BLaER1 treated with 17β-estradiol and CSF1 and Interleukin-3, amounts not matched to agents 10 nM and 100 nM (cell line): ENCODE results near the gene LYAR.

Source experiments
- H3K27ac ChIP-seq, 11 experiments: shearing (Covaris generic); formaldehyde crosslinking; 2 replicates each; pipeline ENCODE4 v1.8.1; 2022
- H3K27me3 ChIP-seq, 11 experiments: shearing (Covaris generic); formaldehyde crosslinking; 2 replicates each; pipeline ENCODE4 v1.8.1; 2022
- H3K36me3 ChIP-seq, 11 experiments: shearing (Covaris generic); formaldehyde crosslinking; 2 replicates each; pipeline ENCODE4 v1.8.1; 2022
- H3K4me1 ChIP-seq, 10 experiments: shearing (Covaris generic); formaldehyde crosslinking; 2 replicates each; pipeline ENCODE4 v1.8.1; 2022
- H3K4me2 ChIP-seq, 11 experiments: shearing (Covaris generic); formaldehyde crosslinking; 2 replicates each; pipeline ENCODE4 v1.8.1; 2022
- H3K4me3 ChIP-seq, 10 experiments: shearing (Covaris generic); formaldehyde crosslinking; 2 replicates each; pipeline ENCODE4 v1.8.1; 2022
- H3K9ac ChIP-seq, 11 experiments: shearing (Covaris generic); formaldehyde crosslinking; 2 replicates each; pipeline ENCODE4 v1.8.1; 2022
- H3K9me3 ChIP-seq, 11 experiments: shearing (Covaris generic); formaldehyde crosslinking; replicated peaks in 1 of 11; 2 replicates each; pipeline ENCODE4 v1.8.1; 2022
- H4K20me1 ChIP-seq, 11 experiments: shearing (Covaris generic); formaldehyde crosslinking; 2 replicates each; pipeline ENCODE4 v1.8.1; 2022
- Cebpa-rat ChIP-seq, 11 experiments: shearing (Covaris generic); IDR thresholded peaks; 2 replicates each; pipeline ENCODE4 v1.8.1; 2022

Gene LYAR

DNA sequence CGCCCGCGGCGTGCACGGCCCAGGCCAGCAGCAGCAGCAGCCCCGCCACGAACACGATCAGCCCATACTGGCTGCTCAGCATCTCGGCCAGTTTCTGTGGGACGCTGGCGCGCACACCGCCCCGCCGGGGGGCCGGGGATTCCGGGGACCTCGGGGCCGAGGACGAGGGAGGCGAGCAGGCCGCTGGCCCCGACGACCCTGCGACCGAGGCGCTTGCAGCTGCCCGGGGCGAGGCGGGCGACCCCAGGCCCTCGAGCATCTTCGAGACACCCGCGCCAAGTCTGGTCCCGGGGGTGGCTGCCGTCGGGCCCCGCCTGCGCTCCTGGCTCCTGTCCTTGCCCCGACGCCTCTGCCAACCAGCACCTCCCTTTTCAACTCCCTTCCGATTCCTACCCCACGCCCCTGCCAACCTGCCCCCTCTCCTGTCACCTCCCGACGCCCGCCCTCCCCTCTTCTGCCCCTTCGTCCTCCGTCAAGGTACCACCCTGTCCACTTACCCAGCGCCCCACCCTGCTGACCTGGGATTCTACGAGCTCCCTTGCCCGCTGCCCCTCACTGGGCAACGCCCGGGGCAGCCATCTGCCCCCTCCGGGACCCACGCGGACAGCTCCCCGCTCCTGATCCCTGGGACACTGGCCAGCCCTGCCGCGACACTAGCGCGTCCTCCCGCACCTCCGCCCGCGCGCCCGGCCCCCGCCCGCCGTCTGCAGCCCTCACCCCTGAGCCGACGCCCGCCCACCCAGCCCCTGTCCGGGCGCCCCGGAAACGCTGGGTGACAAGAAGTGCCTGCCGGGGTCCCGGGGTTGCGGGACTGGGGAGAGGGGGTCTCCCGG is 63.1 kb downstream of the LYAR start, which contains the start of gene OTOP1:
Gene OTOP1 (minus strand): TSS at position 324 of the 833 bp plus-strand sequence. CDS start 65 bp downstream, at position 259.
- no peaks in the 10 kb centered on the region for H3K4me1 ChIP-seq
- no peak within 1 kb of the TSS for H3K27ac ChIP-seq
- H3K9me3 ChIP-seq = peaks cover 0 to 22% (median 8%) of the 10 kb centered on the region in 11 experiments; a peak in 12 of 22 replicates
- H3K4me2 ChIP-seq = no peak within 1 kb of the TSS
- H3K36me3 ChIP-seq = no peaks in the 10 kb centered on the region
- H3K27me3 ChIP-seq = no peaks in the 10 kb centered on the region
- H3K4me3 ChIP-seq = no peak within 1 kb of the TSS
- H3K9ac ChIP-seq = no peak within 1 kb of the TSS
- no peak for TF ChIP-seq Cebpa-rat (IDR thresholded peaks at IDR 0.05)
- H4K20me1 ChIP-seq = no peaks in the 10 kb centered on the region

DNA sequence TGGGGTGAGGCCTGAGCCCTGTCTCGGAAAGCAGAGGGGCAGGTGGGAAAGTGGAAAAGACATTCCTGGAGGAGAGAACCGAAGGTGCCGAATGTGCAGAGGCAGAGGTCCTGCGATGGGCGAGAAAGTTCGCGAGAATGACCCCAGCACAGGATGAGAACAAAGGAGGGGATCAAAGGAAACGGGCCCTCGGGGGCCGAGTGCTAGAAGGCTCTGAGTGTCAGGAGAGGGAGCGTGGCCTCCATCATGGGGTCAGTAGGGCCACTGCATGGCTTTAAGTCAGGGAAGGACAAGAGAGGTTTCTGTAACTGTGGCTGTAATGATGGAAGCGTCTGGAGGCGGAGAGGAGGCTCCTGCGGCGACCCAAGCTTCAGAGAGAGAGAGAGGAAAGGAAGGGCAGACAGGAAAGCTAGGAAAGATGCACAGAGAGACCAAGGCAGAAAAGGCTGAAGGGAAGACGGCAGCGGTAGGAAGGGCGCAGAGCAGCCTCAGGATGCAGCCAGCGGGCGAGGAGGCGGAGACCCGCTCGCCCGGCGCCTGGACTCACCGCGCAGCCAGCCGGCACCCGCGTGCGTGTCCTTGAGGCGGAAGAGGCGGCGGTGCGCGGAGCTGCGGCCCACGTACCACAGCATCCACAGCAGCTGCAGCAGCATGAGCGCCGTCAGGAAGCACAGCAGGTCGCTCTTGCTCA is 63.9 kb downstream of the LYAR start:
- H3K36me3 ChIP-seq = no peaks in the 10 kb centered on the region
- H3K4me2 ChIP-seq = no peak overlapping the region
- H3K27ac ChIP-seq = no peak overlapping the region
- no peak for TF ChIP-seq Cebpa-rat (IDR thresholded peaks at IDR 0.05)
- peaks cover 0 to 22% (median 8%) of the 10 kb centered on the region in 11 experiments; a peak in 12 of 22 replicates for H3K9me3 ChIP-seq
- H3K4me1 ChIP-seq = no peaks in the 10 kb centered on the region
- no peak overlapping the region for H3K4me3 ChIP-seq
- H4K20me1 ChIP-seq = no peaks in the 10 kb centered on the region
- H3K9ac ChIP-seq = no peak overlapping the region
- H3K27me3 ChIP-seq = no peaks in the 10 kb centered on the region
